MM.1S (cell line): ENCODE measurements around the gene TMEM170A.
"Not testable (repeated sequence)": the region's sequence is repeated elsewhere in the genome, so short reads cannot be mapped to it uniquely, and the experiment has no call there.

Experiments
- DNase-seq: peaks from one replicate; pipeline ENCODE4 v3.0.0-alpha.2; 2015
- H2AFZ ChIP-seq: fragments of 300-600 bp; sonication (generic); 2 replicates; pipeline ENCODE4 v1.6.0; 2016; ENCODE audit warnings: antibody characterized with exemption, low read length
- H3F3A ChIP-seq: fragments of 300-600 bp; sonication (generic); 2 replicates; pipeline ENCODE4 v1.6.1; 2016; ENCODE audit warnings: mild to moderate bottlenecking, antibody characterized with exemption, low read length, moderate library complexity, mixed read lengths; ENCODE audit not compliant: insufficient read depth
- H3K27ac ChIP-seq: fragments of 300-600 bp; sonication (generic); 2 replicates; pipeline ENCODE4 v1.5.1; 2016; ENCODE audit warnings: mild to moderate bottlenecking, low read length
- H3K27me3 ChIP-seq: fragments of 300-600 bp; sonication (generic); replicated peaks from 2 replicates; pipeline ENCODE4 v1.6.0; 2016; ENCODE audit warnings: low read length; ENCODE audit not compliant: insufficient read depth
- H3K36me3 ChIP-seq: fragments of 300-600 bp; sonication (generic); replicated peaks from 2 replicates; pipeline ENCODE4 v1.6.1; 2016; ENCODE audit warnings: mild to moderate bottlenecking, low read length, mixed read lengths; ENCODE audit not compliant: insufficient read depth
- H3K4me1 ChIP-seq: fragments of 300-600 bp; sonication (generic); 2 replicates; pipeline ENCODE4 v1.6.1; 2016; ENCODE audit warnings: low read length, mixed read lengths
- H3K4me2 ChIP-seq: fragments of 300-600 bp; sonication (generic); 2 replicates; pipeline ENCODE4 v1.6.0; 2016; ENCODE audit warnings: low read depth, low read length
- H3K4me3 ChIP-seq: fragments of 300-600 bp; sonication (generic); 2 replicates; pipeline ENCODE4 v1.5.1; 2016; ENCODE audit warnings: low read length, mixed read lengths
- H3K79me2 ChIP-seq: fragments of 300-600 bp; sonication (generic); 2 replicates; pipeline ENCODE4 v1.6.1; 2016; ENCODE audit warnings: mixed run types, low read length, mixed read lengths
- H3K9ac ChIP-seq: fragments of 300-600 bp; sonication (generic); 2 replicates; pipeline ENCODE4 v1.6.1; 2016; ENCODE audit warnings: low read length, mixed read lengths
- H3K9me2 ChIP-seq: fragments of 300-600 bp; sonication (generic); replicated peaks from 2 replicates; pipeline ENCODE4 v1.6.1; 2016; ENCODE audit warnings: mild to moderate bottlenecking, low read length, mixed read lengths; ENCODE audit not compliant: insufficient read depth
- H3K9me3 ChIP-seq: fragments of 300-600 bp; sonication (generic); replicated peaks from 2 replicates; pipeline ENCODE4 v1.6.1; 2016; ENCODE audit warnings: mild to moderate bottlenecking, low read length, mixed read lengths; ENCODE audit not compliant: insufficient read depth
- H4K20me1 ChIP-seq: fragments of 300-600 bp; sonication (generic); 2 replicates; pipeline ENCODE4 v1.6.1; 2016; ENCODE audit warnings: mild to moderate bottlenecking, low read length, moderate library complexity, mixed read lengths; ENCODE audit not compliant: insufficient read depth
- CTCF ChIP-seq: fragments of 300-600 bp; sonication (generic); IDR thresholded peaks from 2 replicates; pipeline ENCODE4 v1.5.1; 2016; ENCODE audit warnings: antibody characterized with exemption, low read length, mixed read lengths
- EZH2 ChIP-seq: fragments of 300-600 bp; sonication (generic); optimal IDR thresholded peaks from 2 replicates; pipeline ENCODE3; 2017; ENCODE audit warnings: low read depth, mild to moderate bottlenecking, antibody characterized with exemption, low read length, mixed read lengths
- EZH2phosphoT487 ChIP-seq: fragments of 300-600 bp; sonication (generic); IDR thresholded peaks from 2 replicates; pipeline ENCODE4 v1.6.1; 2018; ENCODE audit warnings: antibody characterized with exemption, low read length

Gene TMEM170A

DNA sequence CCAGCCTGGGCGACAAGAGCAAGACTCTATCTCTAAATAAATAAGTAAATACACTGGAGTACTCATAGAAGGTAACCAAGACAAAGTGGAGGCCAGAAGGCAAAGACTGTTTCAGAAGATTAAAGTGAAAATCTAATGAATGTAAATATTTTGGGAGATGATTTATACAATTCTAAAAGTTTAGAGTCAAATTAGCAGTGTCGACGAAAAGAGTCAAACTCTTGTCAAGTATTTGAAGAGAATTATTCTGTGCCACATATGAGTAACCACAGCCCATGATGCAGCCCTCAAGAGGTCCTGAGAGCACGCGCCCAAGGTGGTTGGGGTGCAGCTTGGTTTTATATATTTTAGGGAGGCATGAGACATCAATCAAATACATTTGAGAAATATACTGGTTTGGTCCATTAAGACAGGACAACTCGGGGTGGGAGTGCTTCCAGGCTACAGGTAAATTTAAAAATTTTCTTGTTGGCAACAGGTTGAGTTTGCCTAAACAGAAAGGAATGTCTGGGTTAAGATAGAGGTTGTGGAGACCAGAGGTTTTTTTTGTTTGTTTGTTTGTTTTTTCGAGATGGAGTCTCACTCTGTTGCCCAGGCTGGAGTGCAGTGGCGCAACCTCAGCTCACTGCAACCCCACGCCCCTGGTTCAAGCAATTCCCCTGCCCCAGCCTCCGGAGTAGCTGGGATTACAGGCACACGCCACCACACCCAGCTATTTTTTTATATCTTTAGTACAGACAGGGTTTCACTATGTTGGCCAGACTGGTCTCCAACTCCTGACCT is 34.7 kb downstream of the TMEM170A start:
- DNase-seq = no peak
- H3K9ac ChIP-seq = no peak overlapping the region
- no peaks in the 10 kb centered on the region for H3K9me2 ChIP-seq
- peaks cover 5% of the 10 kb centered on the region; the same call in 1 of the 2 replicates for H3F3A ChIP-seq
- H3K27ac ChIP-seq = no peak overlapping the region
- peaks cover 9% of the 10 kb centered on the region for H3K79me2 ChIP-seq
- H4K20me1 ChIP-seq = no peaks in the 10 kb centered on the region
- TF ChIP-seq EZH2phosphoT487 (no peak), CTCF (no peak), EZH2 (no peak)
- no peak overlapping the region for H2AFZ ChIP-seq
- H3K27me3 ChIP-seq = no peaks in the 10 kb centered on the region
- no peak overlapping the region for H3K4me2 ChIP-seq
- H3K9me3 ChIP-seq = no peaks in the 10 kb centered on the region
- H3K4me3 ChIP-seq = no peak overlapping the region
- no peaks in the 10 kb centered on the region for H3K4me1 ChIP-seq
- H3K36me3 ChIP-seq = no peaks in the 10 kb centered on the region

GRCh38 chr16:75426524-75426923 is 38.0 kb downstream of the TMEM170A start:
- DNase-seq, H3K4me1 ChIP-seq, H3K9me3 ChIP-seq, H2AFZ ChIP-seq, H3K27ac ChIP-seq, H3K9me2 ChIP-seq, H3K27me3 ChIP-seq, H3F3A ChIP-seq, H3K36me3 ChIP-seq, H3K4me3 ChIP-seq, H4K20me1 ChIP-seq, H3K4me2 ChIP-seq, H3K79me2 ChIP-seq, H3K9ac ChIP-seq: not testable (repeated sequence)

- not testable (repeated sequence) for H3K27me3 ChIP-seq, H3K9ac ChIP-seq, H4K20me1 ChIP-seq, H2AFZ ChIP-seq, H3K9me2 ChIP-seq, H3K9me3 ChIP-seq, H3K4me1 ChIP-seq, H3K4me2 ChIP-seq, H3F3A ChIP-seq, H3K79me2 ChIP-seq, H3K4me3 ChIP-seq, H3K27ac ChIP-seq, H3K36me3 ChIP-seq, DNase-seq
Measured at GRCh38 chr16:75424105-75424762, 40.3 kb downstream of the TMEM170A start.

DNA sequence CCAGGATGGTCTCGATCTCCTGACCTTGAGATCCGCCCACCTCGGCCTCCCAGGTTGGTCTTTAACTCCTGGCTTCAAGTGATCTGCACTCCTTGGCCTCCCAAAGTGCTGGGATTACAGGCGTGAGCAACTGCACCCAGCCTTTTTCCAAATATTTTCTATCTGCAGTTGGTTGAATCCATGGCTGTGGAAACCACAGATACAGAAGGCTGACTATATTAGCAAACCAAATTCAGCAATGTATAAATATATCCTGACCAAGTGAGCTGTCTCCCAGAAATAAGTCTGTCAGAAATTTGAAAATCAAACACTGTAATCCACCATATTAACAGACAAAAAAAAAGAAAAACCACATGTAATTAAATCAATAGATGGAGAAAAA is 40.8 kb downstream of the TMEM170A start:
- Histone ChIP-seq H2AFZ (no peak overlapping the region), H3K36me3 (no peaks in the 10 kb centered on the region), H3K27me3 (no peaks in the 10 kb centered on the region), H3K9ac (no peak overlapping the region), H3K27ac (no peak overlapping the region), H4K20me1 (no peaks in the 10 kb centered on the region), H3K4me1 (no peaks in the 10 kb centered on the region), H3K4me3 (no peak overlapping the region), H3K79me2 (no peaks in the 10 kb centered on the region), H3K4me2 (no peak overlapping the region), H3K9me3 (no peaks in the 10 kb centered on the region), H3K9me2 (no peaks in the 10 kb centered on the region), H3F3A (no peaks in the 10 kb centered on the region)
- TF ChIP-seq CTCF = no peak
- no peak for TF ChIP-seq EZH2phosphoT487
- no peak for TF ChIP-seq EZH2
- no peak for DNase-seq
